ENCODE measurements around the gene BSN. TPM values are rescaled to one million over a fixed set of nuclear protein-coding genes. Genes with fewer than 3 reads are reported as not detected.

The BSN gene
- total and polyA plus RNA-seq, 3 experiments from 2014 or later, result 0.33 to 0.46 TPM; not detected in 1

- H3K4me3 Mint-ChIP-seq, result no peak overlapping the region
- ChIA-PET POLR2A (no interaction called here), CTCF (interaction anchor here (1.1 to 6.1 kb wide), 4 partner anchors 21 to 302 kb away, joined by 3 to 185 read pairs (median 4); partner anchors contain the start of gene USP4)
- H3K27me3 ChIP-seq (ENCODE audit: insufficient read depth, low read length, poor library complexity, severe bottlenecking), result no peaks in the 10 kb centered on the region
- H3K4me1 Mint-ChIP-seq, result peaks cover 0 to 11% (median 6%) of the 10 kb centered on the region in 3 donors
- H3K27me3 Mint-ChIP-seq, result no peaks in the 10 kb centered on the region
- H3K27ac Mint-ChIP-seq, result peak overlapping the region in 2 of 8 donors; percentile 64 to 68
- H3K4me1 ChIP-seq (ENCODE audit: insufficient read depth, low read length), result peaks cover 7% of the 10 kb centered on the region
- peaks cover 7% of the 10 kb centered on the region for H3K36me3 ChIP-seq (ENCODE audit: insufficient read depth, low read length)
- DNase-seq, result no peak
- peaks cover 0 to 22% (median 2%) of the 10 kb centered on the region in 3 donors for H3K36me3 Mint-ChIP-seq
- no peaks in the 10 kb centered on the region for H3K9me3 ChIP-seq (ENCODE audit: low read length)
- no peaks in the 10 kb centered on the region for H3K9me3 Mint-ChIP-seq
- H3K27ac ChIP-seq (ENCODE audit: low read depth, low read length), result no peak overlapping the region
- H3K4me3 ChIP-seq (ENCODE audit: low read length), result no peak overlapping the region
Measured at GRCh38 chr3:49536875-49537533, 17.3 kb upstream of the BSN start.

- Histone ChIP-seq H3K4me3 (ENCODE audit: low read length) (peak overlapping the region; percentile 80), H3K27me3 (ENCODE audit: insufficient read depth, low read length, poor library complexity, severe bottlenecking) (no peaks in the 10 kb centered on the region), H3K27ac (ENCODE audit: low read depth, low read length) (peak overlapping the region; percentile 59), H3K36me3 (ENCODE audit: insufficient read depth, low read length) (no peaks in the 10 kb centered on the region), H3K4me1 (ENCODE audit: insufficient read depth, low read length) (peaks cover 7% of the 10 kb centered on the region), H3K9me3 (ENCODE audit: low read length) (no peaks in the 10 kb centered on the region)
- DNase-seq, result peak; percentile 83 to 92 (median 89)
- Mint-ChIP-seq H3K36me3 (peaks cover 0 to 2% (median 1%) of the 10 kb centered on the region in 3 donors), H3K9me3 (no peaks in the 10 kb centered on the region), H3K4me1 (peaks cover 0 to 11% (median 6%) of the 10 kb centered on the region in 3 donors), H3K4me3 (peak overlapping the region; percentile 77 to 93 (median 83)), H3K27me3 (peaks cover 1 to 14% of the 10 kb centered on the region in 2 donors), H3K27ac (peak overlapping the region in 7 of 8 donors; percentile 17 to 74 (median 64))
- POLR2A ChIA-PET, result interaction anchor here (1.0 to 1.9 kb wide), 6 partner anchors 12 to 263 kb away, joined by 3 to 28 read pairs (median 4); partner anchors contain the start of genes AMIGO3, BSN and INKA1
- CTCF ChIA-PET, result interaction anchor here (0.6 to 6.1 kb wide), 54 partner anchors 8 to 706 kb away, joined by 3 to 185 read pairs (median 4); partner anchors contain the start of genes AMIGO3, BSN, GMPPB and INKA1
Measured at GRCh38 chr3:49539659-49540560, 14.4 kb upstream of the BSN start.

- no peak overlapping the region for H3K4me3 ChIP-seq (ENCODE audit: low read length)
- ChIA-PET CTCF (interaction anchor here (4.1 kb wide), 1 partner anchor 12 kb away, joined by 54 read pairs; no protein-coding TSS in a partner anchor), POLR2A (interaction anchor here (1.0 kb wide), 1 partner anchor 12 kb away, joined by 4 read pairs; no protein-coding TSS in a partner anchor)
- Mint-ChIP-seq H3K4me3 (peak overlapping the region in 6 of 7 donors; percentile 19 to 64 (median 50)), H3K27me3 (peaks cover 4 to 25% of the 10 kb centered on the region in 2 donors), H3K36me3 (no peaks in the 10 kb centered on the region), H3K9me3 (no peaks in the 10 kb centered on the region), H3K27ac (peak overlapping the region in 2 of 8 donors; percentile 11 to 66), H3K4me1 (peaks cover 16 to 32% (median 29%) of the 10 kb centered on the region in 3 donors)
- H3K27ac ChIP-seq (ENCODE audit: low read depth, low read length), result no peak overlapping the region
- no peaks in the 10 kb centered on the region for H3K27me3 ChIP-seq (ENCODE audit: insufficient read depth, low read length, poor library complexity, severe bottlenecking)
- no peaks in the 10 kb centered on the region for H3K36me3 ChIP-seq (ENCODE audit: insufficient read depth, low read length)
- DNase-seq, result no peak
- H3K4me1 ChIP-seq (ENCODE audit: insufficient read depth, low read length), result peaks cover 18% of the 10 kb centered on the region
- H3K9me3 ChIP-seq (ENCODE audit: low read length), result no peaks in the 10 kb centered on the region
Measured at GRCh38 chr3:49552087-49552486, 2.2 kb upstream of the BSN start.

- ChIA-PET CTCF (interaction anchor here (2.4 to 4.1 kb wide), 2 partner anchors 13 to 118 kb away, joined by 7 to 54 read pairs; no protein-coding TSS in a partner anchor), POLR2A (no interaction called here)
- Histone ChIP-seq H3K4me1 (ENCODE audit: insufficient read depth, low read length) (peaks cover 18% of the 10 kb centered on the region), H3K27me3 (ENCODE audit: insufficient read depth, low read length, poor library complexity, severe bottlenecking) (no peaks in the 10 kb centered on the region), H3K9me3 (ENCODE audit: low read length) (no peaks in the 10 kb centered on the region), H3K36me3 (ENCODE audit: insufficient read depth, low read length) (no peaks in the 10 kb centered on the region), H3K27ac (ENCODE audit: low read depth, low read length) (no peak overlapping the region), H3K4me3 (ENCODE audit: low read length) (peak overlapping the region; percentile 85)
- Mint-ChIP-seq H3K9me3 (no peaks in the 10 kb centered on the region), H3K27ac (peak overlapping the region in 2 of 8 donors; percentile 15 to 37), H3K4me1 (peaks cover 16 to 32% (median 29%) of the 10 kb centered on the region in 3 donors), H3K27me3 (peaks cover 4 to 28% of the 10 kb centered on the region in 2 donors), H3K4me3 (peak overlapping the region; percentile 82 to 91 (median 87)), H3K36me3 (no peaks in the 10 kb centered on the region)
- DNase-seq, result no peak
Measured at GRCh38 chr3:49553324-49553691, 969 bp upstream of the BSN start.

GRCh38 chr3:49554633-49555265 lies 472 bp downstream of the BSN start:
- no peak overlapping the region for H3K27ac ChIP-seq (ENCODE audit: low read depth, low read length)
- peaks cover 9 to 37% of the 10 kb centered on the region in 2 donors for H3K27me3 Mint-ChIP-seq
- H3K4me3 ChIP-seq (ENCODE audit: low read length), result no peak overlapping the region
- no peaks in the 10 kb centered on the region for H3K9me3 ChIP-seq (ENCODE audit: low read length)
- CTCF ChIA-PET, result interaction anchor here (1.2 to 4.1 kb wide), 3 partner anchors 15 to 119 kb away, joined by 3 to 54 read pairs (median 7); no protein-coding TSS in a partner anchor
- peaks cover 16 to 32% (median 29%) of the 10 kb centered on the region in 3 donors for H3K4me1 Mint-ChIP-seq
- POLR2A ChIA-PET, result interaction anchor here (1.2 kb wide), 2 partner anchors 15 to 48 kb away, joined by 3 to 6 read pairs; no protein-coding TSS in a partner anchor
- no peaks in the 10 kb centered on the region for H3K36me3 ChIP-seq (ENCODE audit: insufficient read depth, low read length)
- H3K27ac Mint-ChIP-seq, result peak overlapping the region in 2 of 8 donors; percentile 62 to 63
- peaks cover 18% of the 10 kb centered on the region for H3K4me1 ChIP-seq (ENCODE audit: insufficient read depth, low read length)
- peak overlapping the region; percentile 67 to 87 (median 75) for H3K4me3 Mint-ChIP-seq
- peaks cover 0 to 5% (median 0%) of the 10 kb centered on the region in 5 donors for H3K9me3 Mint-ChIP-seq
- DNase-seq, result peak in 1 of 5 donors; percentile 54
- no peaks in the 10 kb centered on the region for H3K27me3 ChIP-seq (ENCODE audit: insufficient read depth, low read length, poor library complexity, severe bottlenecking)
- peaks cover 0 to 5% (median 0%) of the 10 kb centered on the region in 3 donors for H3K36me3 Mint-ChIP-seq

GRCh38 chr3:49556500-49557275 lies 2.4 kb downstream of the BSN start:
- H3K36me3 Mint-ChIP-seq, result peaks cover 0 to 5% (median 4%) of the 10 kb centered on the region in 3 donors
- POLR2A ChIA-PET, result no interaction called here
- H3K4me1 ChIP-seq (ENCODE audit: insufficient read depth, low read length), result peaks cover 18% of the 10 kb centered on the region
- H3K36me3 ChIP-seq (ENCODE audit: insufficient read depth, low read length), result no peaks in the 10 kb centered on the region
- no peak overlapping the region for H3K27ac ChIP-seq (ENCODE audit: low read depth, low read length)
- CTCF ChIA-PET, result interaction anchor here (1.7 kb wide), 1 partner anchor 17 kb away, joined by 8 read pairs; no protein-coding TSS in a partner anchor
- H3K4me3 Mint-ChIP-seq, result peak overlapping the region in 2 of 7 donors; percentile 26 to 44
- no peaks in the 10 kb centered on the region for H3K9me3 ChIP-seq (ENCODE audit: low read length)
- H3K4me1 Mint-ChIP-seq, result peaks cover 14 to 27% (median 23%) of the 10 kb centered on the region in 3 donors
- H3K27me3 ChIP-seq (ENCODE audit: insufficient read depth, low read length, poor library complexity, severe bottlenecking), result peaks cover 4% of the 10 kb centered on the region
- peaks cover 0 to 5% (median 0%) of the 10 kb centered on the region in 5 donors for H3K9me3 Mint-ChIP-seq
- DNase-seq, result no peak
- H3K27me3 Mint-ChIP-seq, result peaks cover 12 to 48% of the 10 kb centered on the region in 2 donors
- H3K4me3 ChIP-seq (ENCODE audit: low read length), result no peak overlapping the region
- H3K27ac Mint-ChIP-seq, result peak overlapping the region in 1 of 8 donors; percentile 48

All from CD8-positive, alpha-beta memory T cell (primary cell).